ENCODE results near the gene KIF5A.

GRCh38 chr12:57620936-57621496 lies 71.2 kb downstream of the KIF5A start:
- no peak for TF ChIP-seq CTCF (IDR thresholded peaks at IDR 0.05)
- no peak for TF ChIP-seq POLR2A (IDR thresholded peaks at IDR 0.05)

Measured in Peyer's patch (tissue), 4 donors.